HK-2 (cell line): ENCODE results near the gene MPO.

Experiments used
- DNase-seq: peaks from one replicate; pipeline ENCODE4 v3.0.0-alpha.2; 2018; ENCODE audit not compliant: unreplicated experiment

MPO gene

GRCh38 chr17:58279736-58280479, 827 bp downstream of the MPO start:
- DNase-seq, result no peak

- DNase-seq, result no peak
Observed at GRCh38 chr17:58279016-58279711, 1.6 kb downstream of the MPO start.

GRCh38 chr17:58278661-58279015, 2.1 kb downstream of the MPO start:
- no peak for DNase-seq

- no peak for DNase-seq
Observed at GRCh38 chr17:58277802-58278595, 2.7 kb downstream of the MPO start.

- no peak for DNase-seq
Observed at GRCh38 chr17:58277107-58277801, 3.5 kb downstream of the MPO start.

GRCh38 chr17:58276423-58276822, 4.3 kb downstream of the MPO start:
- no peak for DNase-seq

GRCh38 chr17:58275417-58275816, 5.3 kb downstream of the MPO start:
- no peak for DNase-seq

- no peak for DNase-seq
Observed at GRCh38 chr17:58273453-58274104, 7.2 kb downstream of the MPO start.

GRCh38 chr17:58272367-58273280, 8.1 kb downstream of the MPO start:
- no peak for DNase-seq

- no peak for DNase-seq
Observed at GRCh38 chr17:58271216-58271931, 9.4 kb downstream of the MPO start.

- no peak for DNase-seq
Observed at GRCh38 chr17:58270476-58271215, 10.1 kb downstream of the MPO start.

- DNase-seq, result no peak
Observed at GRCh38 chr17:58269557-58270291, 11.0 kb downstream of the MPO start.

- DNase-seq, result no peak
Observed at GRCh38 chr17:58268774-58269556, 11.8 kb downstream of the MPO start.

GRCh38 chr17:58268326-58268725, 12.4 kb downstream of the MPO start:
- no peak for DNase-seq

GRCh38 chr17:58267347-58268324, 13.1 kb downstream of the MPO start:
- DNase-seq, result no peak
